ENCODE data around the gene LBHD1.

The LBHD1 gene

GRCh38 chr11:62613291-62613778 is 58.7 kb downstream of the LBHD1 start:
- no peak for DNase-seq

All from CD4-positive, alpha-beta T cell treated with Interleukin-15 for 1 hour (primary cell).